HG03575 (cell line): ENCODE results near the gene BATF3.

Experiments
- ATAC-seq: cut with Tn5 transposase; IDR thresholded peaks from one replicate; pipeline ENCODE4 v1.9.1; 2021; ENCODE audit not compliant: unreplicated experiment, insufficient number of reproducible peaks, low FRiP score; ENCODE audit errors: extremely low read depth

The BATF3 gene

DNA sequence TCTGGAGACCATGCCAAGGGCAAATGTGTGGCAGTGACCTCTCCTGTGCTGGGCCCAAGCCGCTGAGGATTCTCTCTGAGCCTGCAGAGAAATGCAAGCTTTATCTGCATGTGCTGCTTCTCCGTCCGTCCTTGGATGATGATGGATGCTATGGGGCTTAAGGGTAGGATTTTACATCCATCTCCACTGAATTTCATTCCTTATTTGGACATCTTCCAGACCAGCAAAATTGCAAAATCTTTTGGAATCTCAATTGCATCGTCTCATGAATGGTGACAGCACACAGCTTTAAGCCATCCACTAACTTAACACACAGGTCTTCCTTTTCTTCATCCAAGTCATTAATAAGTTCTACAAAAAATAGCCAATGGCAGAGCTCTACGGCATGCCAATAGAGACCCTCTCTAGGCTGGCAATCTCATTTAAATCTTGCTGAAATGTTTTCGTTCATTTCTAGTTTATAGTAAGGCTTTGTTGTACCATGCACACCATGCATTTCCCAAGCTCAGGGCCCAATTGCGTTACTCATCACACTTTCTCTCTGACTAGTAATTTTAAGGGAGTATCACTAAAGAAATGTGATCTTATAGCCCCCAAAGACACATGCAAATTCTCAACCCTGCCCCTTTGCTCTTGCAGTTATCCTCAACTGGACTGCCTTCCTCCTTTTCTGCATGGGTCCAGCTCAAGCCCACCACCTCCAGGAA lies 11.1 kb downstream of the BATF3 start:
- ATAC-seq, result no peak

DNA sequence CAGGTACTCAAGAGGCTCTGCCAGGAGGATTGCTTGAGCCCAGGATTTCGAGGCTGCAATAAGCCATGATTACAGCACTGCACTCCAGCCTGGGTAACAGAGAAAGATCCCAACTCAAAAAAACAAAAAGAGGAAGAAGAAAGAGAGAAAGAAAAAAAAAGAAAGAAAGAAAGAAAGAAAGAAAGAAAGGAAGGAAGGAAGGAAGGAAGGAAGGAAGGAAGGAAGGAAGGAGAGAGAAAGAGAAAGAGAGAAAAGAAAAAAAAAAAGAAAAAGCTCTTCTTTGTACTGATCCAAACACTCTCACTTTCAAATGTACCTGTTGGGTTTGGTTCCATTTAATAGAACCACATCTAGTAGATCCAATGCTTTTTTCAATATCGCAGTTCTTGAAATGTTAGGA lies 11.8 kb downstream of the BATF3 start:
- no peak for ATAC-seq

- no peak for ATAC-seq
Measured at GRCh38 chr1:212686591-212686990, 13.0 kb downstream of the BATF3 start.

DNA sequence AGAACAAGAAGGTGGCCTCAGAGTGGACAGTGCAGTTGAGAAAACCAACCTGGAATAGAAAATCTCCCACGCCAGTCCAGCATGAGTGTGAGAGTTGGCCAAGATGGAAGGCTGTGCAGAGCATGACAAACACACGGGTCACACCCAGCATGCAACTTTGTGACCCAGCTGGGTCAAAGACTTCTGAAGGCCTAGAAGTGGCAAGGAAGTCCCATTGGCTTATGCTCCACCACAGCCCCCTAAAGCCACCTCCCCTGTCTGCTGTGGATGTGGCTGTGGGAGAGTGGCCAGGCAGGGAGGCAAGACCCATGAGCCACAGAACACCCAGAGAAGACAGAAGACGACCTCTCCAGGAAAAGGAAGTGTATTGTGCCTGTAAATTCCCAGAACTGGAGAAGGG lies 13.6 kb downstream of the BATF3 start:
- ATAC-seq, result no peak

DNA sequence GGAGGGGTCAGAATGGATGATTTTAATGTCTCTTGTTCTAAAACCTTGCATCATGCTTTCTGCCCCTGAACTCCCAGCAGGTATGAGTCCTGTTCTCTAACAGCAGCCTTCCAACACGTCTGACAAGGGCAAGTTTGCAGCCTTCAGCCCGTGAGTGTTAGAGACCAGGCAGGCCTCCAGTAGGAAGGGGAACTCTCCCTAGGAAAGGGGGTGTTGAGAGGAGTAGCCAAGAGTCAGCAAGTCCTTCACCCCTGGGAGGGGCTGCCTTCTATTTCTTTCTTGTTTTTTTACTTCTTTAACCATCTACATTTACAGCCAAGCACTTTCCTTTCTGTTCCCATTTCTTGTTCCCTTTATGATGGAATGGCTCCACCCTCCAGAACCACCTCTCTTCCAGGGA lies 14.2 kb downstream of the BATF3 start:
- ATAC-seq, result no peak

DNA sequence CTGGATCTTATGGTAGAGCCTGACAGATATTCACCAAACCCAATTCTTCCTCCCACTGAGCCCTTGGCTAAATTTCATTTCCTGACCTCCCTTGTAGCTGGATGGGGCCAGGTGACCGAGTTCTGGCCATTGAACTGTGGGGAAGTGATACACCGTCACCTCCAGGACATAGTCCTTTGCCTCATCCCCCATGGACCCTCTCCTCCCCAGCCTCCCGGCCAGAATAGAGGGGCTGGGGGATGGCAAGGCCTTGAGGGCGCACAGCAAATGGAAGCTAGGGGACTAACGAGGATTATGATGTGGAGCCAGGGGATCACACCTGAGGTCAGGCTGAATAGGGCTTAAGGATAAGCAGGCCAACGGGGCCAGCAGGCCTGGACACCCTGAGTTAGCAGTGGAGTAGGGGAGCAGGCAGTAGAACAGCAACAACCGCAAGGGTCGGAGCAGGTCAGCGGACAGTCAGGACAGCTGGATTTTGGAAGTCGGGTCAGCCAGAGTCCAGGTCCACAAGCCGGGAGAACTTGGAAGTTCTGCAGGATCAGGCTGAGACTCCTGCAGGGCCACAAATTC lies 15.0 kb downstream of the BATF3 start:
- ATAC-seq, result no peak

- no peak for ATAC-seq
Measured at GRCh38 chr1:212684076-212684475, 15.6 kb downstream of the BATF3 start.

DNA sequence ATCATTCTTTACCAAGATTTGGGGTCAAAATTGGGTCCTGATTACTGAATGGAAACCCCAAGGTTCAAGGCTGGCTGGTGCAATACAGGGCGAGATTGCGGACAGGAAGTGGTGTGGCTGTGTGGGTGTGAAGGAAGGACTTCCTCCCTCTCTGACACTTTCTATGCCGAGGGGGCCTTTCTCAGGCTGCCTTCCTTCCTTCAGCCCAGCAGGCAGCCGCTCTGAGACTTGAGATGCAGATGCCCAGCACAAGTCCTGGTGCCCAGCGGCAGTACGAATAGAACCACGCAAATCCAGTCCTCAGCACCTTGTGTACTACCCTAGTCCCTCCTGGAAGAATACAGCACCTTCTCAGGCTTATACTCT lies 16.3 kb downstream of the BATF3 start:
- ATAC-seq, result peak; percentile 39

- ATAC-seq, result no peak
Measured at GRCh38 chr1:212680680-212681389, 18.8 kb downstream of the BATF3 start.

DNA sequence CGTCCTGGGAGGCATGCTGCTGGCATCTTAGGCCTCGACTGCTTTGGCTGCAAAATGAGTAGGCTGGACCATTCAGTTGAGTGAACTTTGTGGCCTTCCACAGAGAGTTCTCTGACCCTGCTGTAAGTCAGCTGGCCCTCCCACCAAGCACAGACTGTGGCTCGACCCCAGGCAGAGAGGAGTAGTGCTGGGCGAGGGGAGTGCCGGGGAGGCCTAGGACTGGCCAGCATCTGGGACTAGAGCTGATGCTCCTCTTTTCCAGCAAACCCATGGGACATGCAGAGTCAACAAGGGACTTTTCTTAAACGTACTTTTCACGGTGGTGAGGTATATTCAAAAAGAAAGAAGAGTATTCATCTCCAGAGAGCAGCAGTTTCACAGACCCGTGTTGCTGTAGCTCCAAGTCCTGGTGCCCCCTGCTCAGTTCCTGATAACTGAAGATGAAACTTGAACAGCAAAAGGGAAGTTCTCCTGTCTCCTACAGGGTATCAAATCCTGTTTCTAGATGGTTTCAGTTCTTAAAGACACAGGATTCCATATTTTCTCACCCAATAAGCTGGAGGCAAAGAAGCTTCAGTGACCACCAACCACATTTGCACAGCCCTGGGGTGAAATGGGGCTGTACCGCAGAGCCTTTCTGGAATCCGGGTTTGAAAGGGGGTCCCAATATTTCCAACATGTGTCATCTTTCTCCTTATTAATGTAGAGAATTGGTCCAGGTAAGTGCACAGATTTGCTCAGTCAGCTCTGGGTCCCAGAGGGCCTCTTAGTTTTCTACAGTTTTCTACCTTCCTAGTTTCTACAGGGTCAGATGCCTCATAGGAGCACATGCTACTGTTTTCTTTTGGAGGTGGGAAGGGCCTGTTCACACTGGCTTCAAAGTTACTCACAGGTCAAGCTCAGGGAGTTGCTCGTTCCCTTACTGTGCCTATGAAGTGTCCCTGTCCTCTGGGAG lies 20.9 kb downstream of the BATF3 start:
- ATAC-seq, result peak; percentile 51

DNA sequence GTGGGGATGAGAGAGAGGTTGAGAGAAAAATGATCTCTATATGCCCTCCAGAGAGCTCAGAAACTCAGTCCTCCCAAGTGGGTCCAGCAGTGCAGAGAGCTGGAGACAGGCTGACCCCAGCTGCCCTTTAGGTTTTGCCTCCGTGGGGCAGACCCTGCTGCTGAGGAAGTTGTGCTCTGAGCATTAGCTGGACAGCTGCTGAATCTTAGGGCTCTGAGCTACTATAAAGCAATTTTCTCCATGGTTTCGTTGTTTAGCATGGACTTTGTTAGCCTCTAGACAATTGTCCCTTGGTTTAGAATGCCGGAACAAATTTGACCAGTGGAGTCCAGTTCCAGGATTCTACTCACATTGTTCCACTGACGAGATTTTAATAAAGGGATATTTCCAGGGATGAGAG lies 22.1 kb downstream of the BATF3 start:
- no peak for ATAC-seq

DNA sequence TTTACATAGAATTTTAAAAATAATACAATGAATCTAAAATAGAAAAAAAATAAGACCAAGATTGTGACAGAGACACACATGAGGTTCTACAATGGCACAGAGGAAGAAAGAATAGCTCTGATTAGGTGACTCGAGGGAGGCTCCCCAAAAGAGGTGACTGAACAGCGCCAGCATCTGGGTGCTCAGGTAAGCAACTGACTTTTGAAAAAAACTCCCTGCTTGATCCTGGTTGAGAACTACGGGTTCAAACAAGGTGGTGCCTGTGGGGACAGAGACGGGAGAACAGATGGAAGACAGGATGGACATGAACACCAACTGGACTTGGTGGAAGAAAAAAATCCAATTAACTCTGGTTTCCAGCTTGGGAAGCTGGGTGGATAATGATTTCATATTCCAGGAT lies 22.5 kb downstream of the BATF3 start:
- ATAC-seq, result no peak

DNA sequence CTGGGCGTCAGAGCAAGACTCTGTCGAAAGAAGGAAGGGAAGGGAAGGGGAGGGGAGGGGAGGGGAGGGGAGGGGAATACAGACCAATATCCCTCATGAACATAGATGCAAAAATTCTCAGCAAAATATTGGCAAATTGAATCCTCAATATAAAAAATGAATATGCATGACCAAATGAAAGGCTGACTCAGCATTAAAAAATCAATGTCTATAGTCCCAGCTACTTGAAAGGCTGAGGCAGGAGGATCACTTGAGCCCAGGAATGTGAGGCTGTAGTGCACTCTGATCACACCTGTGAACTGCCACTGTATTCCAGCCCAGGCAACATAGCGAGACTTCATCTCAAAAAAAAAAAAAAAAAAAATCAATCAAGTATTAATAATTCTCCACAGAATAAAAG lies 24.0 kb downstream of the BATF3 start:
- no peak for ATAC-seq

DNA sequence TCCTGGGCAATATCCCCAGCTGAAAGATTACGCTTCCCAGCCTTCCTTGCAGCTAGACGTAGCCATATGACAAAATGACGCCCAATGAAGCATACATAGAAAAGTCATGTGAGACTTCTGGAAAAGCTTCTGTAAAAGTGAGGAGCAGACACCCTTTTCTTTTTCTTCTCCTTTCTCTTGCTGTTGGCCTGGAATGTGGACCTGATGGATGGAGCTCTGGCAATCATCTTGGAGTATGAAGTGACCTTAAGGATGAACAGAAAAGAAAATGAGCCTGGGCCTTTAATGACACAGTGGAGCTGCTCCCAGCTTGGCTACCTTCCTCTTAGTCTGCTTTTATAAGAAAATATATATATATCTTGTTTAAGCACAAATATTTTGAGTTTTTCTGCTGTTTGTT lies 24.8 kb downstream of the BATF3 start:
- no peak for ATAC-seq

DNA sequence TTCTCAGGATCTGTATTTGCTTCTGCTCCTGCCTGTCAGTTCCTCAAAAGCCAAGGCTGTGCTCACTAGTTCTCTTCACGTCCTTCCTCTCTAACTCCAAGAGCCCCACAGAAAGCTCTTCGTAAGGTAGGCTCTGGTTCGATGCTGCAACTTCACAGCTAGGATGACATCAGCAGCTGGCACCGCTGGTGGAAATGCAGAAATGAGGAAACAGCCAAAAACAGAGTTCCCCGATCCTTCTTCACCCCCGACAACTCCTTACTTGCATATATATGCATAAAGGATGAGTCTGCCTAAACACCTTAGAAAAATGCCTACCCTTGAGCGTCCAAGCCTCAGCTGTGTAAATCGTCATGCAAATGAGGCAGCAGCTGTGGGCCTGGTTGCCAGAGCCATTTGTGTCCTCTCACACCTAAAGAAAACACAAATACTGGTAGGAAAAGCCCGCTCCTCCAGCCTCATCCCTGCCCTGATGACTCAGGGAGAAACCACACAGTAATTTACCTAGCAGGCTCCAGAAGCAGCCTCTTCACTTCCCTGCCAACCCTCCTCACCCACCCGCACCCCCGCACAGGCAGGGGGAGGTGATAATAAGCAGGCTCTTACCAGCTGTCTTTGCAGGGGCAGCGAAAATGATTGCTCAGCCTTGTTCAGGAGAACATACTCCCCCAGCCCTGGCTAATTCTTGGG lies 28.2 kb downstream of the BATF3 start:
- ATAC-seq, result no peak

DNA sequence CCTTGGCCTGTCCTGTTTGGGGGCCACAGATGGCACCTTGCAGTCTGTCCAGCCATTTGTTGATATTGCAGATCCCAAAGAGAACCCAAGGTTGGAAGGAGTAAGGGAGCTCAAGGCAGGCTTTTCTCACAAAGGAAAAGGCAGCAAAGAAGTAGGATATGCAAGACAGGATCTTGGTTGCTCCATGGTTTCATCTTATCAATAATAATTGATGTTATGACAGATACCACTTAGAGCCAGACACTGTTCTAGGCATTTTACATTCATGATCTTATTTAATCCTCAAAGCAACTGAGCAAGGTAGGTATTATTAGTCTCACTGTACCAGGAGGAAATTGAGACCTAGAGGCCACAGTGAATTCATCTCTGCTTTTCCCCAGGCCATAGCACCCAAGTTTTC lies 28.8 kb downstream of the BATF3 start:
- no peak for ATAC-seq

GRCh38 chr1:212670301-212670700 lies 29.3 kb downstream of the BATF3 start:
- no peak for ATAC-seq

- ATAC-seq, result no peak
Measured at GRCh38 chr1:212669600-212669999, 30.0 kb downstream of the BATF3 start.

- ATAC-seq, result no peak
Measured at GRCh38 chr1:212669102-212669501, 30.5 kb downstream of the BATF3 start.
